KMS-11 (cell line): ENCODE measurements around the gene RUNX3.

Experiments used
- H2AFZ ChIP-seq: fragments of 200-600 bp; sonication (generic); 2 replicates; pipeline ENCODE4 v1.6.1; 2016; ENCODE audit warnings: antibody characterized with exemption, mixed run types, low read depth
- H3K27ac ChIP-seq: fragments of 200-600 bp; sonication (generic); 2 replicates; pipeline ENCODE4 v1.6.1; 2016; ENCODE audit warnings: mild to moderate bottlenecking, mixed run types
- H3K27me3 ChIP-seq: fragments of 200-600 bp; sonication (generic); 2 replicates; pipeline ENCODE4 v1.6.1; 2017; ENCODE audit warnings: mild to moderate bottlenecking, low read depth, mixed run types, moderate library complexity; ENCODE audit not compliant: insufficient read depth
- H3K36me3 ChIP-seq: fragments of 200-600 bp; sonication (generic); 2 replicates; pipeline ENCODE4 v1.6.1; 2017; ENCODE audit warnings: mild to moderate bottlenecking, mixed run types; ENCODE audit not compliant: insufficient read depth
- H3K4me1 ChIP-seq: fragments of 200-600 bp; sonication (generic); 2 replicates; pipeline ENCODE4 v1.6.1; 2016; ENCODE audit warnings: mild to moderate bottlenecking, low read depth, mixed run types; ENCODE audit not compliant: poor library complexity, severe bottlenecking
- H3K4me2 ChIP-seq: fragments of 200-600 bp; sonication (generic); 2 replicates; pipeline ENCODE4 v1.7.0; 2016; ENCODE audit warnings: mild to moderate bottlenecking, mixed run types
- H3K4me3 ChIP-seq: fragments of 200-600 bp; sonication (generic); IDR thresholded peaks from 2 replicates; pipeline ENCODE4 v1.6.1; 2017; ENCODE audit warnings: low read depth, low read length, mixed read lengths; ENCODE audit not compliant: insufficient read depth
- H3K79me2 ChIP-seq: fragments of 200-600 bp; sonication (generic); 2 replicates; pipeline ENCODE4 v1.6.1; 2016; ENCODE audit warnings: low read depth, mixed run types; ENCODE audit not compliant: insufficient read depth
- H3K9ac ChIP-seq: fragments of 200-600 bp; sonication (generic); 2 replicates; pipeline ENCODE4 v1.6.1; 2016; ENCODE audit warnings: mild to moderate bottlenecking, mixed run types
- H4K20me1 ChIP-seq: fragments of 200-600 bp; sonication (generic); 2 replicates; pipeline ENCODE4 v1.6.1; 2016; ENCODE audit warnings: mild to moderate bottlenecking, mixed run types; ENCODE audit not compliant: insufficient read depth
- TF ChIP-seq, protein P1 (sequence below): fragments of 200-600 bp; sonication (generic); conservative IDR thresholded peaks from 2 replicates; pipeline ENCODE4 v1.6.1; 2017; ENCODE audit warnings: low read depth, mild to moderate bottlenecking, antibody characterized with exemption, low read length, moderate library complexity, mixed read lengths

RUNX3 gene

DNA sequence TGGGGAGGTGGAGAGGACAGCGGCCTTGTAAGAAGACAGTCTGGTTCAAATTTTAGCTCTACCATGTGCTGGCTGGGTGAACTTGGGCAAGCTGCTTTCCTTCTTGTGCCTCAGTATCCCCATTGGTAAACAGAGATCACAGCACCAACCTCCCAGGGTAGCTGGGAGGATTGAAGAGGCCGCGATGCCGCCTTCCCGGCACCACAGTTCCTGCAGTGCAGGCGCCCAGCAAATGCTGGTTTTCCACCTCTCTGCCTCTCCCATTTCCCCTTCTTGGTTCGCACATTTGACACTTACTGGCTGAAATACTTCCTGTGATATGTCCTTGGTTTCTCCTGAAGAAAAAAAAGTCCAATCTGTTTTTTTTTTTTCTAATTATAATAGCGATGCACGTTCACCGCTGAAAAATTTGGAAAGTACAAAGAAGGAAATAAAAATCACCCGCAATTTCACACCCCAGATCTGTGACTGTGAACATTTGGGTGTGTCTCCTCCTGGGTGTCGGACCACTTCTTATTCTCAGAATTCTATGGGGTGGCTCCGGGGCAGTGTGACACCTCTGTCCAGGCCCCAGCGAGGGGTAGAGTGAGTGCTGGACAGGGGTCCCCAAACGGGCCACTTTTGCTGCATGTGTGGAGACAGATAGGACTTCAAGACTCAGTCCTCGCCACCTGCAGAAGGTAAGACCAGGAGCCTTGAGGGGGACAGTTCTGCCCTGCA is 73.1 kb downstream of the RUNX3 start:
- H3K4me1 ChIP-seq, result no peaks in the 10 kb centered on the region
- H3K27me3 ChIP-seq, result no peaks in the 10 kb centered on the region
- no peak overlapping the region for H3K4me3 ChIP-seq
- H3K4me2 ChIP-seq, result no peak overlapping the region
- H3K27ac ChIP-seq, result no peak overlapping the region
- no peaks in the 10 kb centered on the region for H3K36me3 ChIP-seq
- TF ChIP-seq, protein P1, sequence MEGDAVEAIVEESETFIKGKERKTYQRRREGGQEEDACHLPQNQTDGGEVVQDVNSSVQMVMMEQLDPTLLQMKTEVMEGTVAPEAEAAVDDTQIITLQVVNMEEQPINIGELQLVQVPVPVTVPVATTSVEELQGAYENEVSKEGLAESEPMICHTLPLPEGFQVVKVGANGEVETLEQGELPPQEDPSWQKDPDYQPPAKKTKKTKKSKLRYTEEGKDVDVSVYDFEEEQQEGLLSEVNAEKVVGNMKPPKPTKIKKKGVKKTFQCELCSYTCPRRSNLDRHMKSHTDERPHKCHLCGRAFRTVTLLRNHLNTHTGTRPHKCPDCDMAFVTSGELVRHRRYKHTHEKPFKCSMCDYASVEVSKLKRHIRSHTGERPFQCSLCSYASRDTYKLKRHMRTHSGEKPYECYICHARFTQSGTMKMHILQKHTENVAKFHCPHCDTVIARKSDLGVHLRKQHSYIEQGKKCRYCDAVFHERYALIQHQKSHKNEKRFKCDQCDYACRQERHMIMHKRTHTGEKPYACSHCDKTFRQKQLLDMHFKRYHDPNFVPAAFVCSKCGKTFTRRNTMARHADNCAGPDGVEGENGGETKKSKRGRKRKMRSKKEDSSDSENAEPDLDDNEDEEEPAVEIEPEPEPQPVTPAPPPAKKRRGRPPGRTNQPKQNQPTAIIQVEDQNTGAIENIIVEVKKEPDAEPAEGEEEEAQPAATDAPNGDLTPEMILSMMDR, result no peak
- no peaks in the 10 kb centered on the region for H4K20me1 ChIP-seq
- H2AFZ ChIP-seq, result no peak overlapping the region
- H3K9ac ChIP-seq, result no peak overlapping the region
- H3K79me2 ChIP-seq, result no peaks in the 10 kb centered on the region

DNA sequence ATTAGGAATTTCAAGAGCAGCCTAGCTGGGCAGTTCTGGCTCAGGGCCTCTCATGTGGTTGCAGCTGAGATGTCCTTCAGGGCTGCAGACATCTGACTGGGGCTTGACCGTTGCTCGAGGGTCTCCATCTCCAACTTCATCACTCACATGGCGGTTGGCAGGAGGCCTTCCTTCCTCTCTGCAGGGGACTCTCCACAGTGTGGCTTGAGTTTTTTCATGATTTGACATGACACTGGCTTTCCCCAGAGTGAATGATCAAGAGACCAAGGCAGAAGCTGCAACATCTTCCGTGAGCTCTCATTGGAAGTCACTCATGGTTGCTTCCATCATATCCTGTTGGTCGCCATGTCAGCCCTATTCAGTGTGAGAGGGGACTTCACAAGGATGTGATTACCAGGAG is 74.6 kb downstream of the RUNX3 start:
- Histone ChIP-seq H3K79me2 (no peaks in the 10 kb centered on the region), H3K27ac (no peak overlapping the region), H3K9ac (no peak overlapping the region), H3K4me2 (no peak overlapping the region), H3K27me3 (no peaks in the 10 kb centered on the region), H3K4me3 (no peak overlapping the region), H2AFZ (no peak overlapping the region), H3K4me1 (no peaks in the 10 kb centered on the region), H4K20me1 (no peaks in the 10 kb centered on the region), H3K36me3 (no peaks in the 10 kb centered on the region)
- TF ChIP-seq, protein P1, result no peak

DNA sequence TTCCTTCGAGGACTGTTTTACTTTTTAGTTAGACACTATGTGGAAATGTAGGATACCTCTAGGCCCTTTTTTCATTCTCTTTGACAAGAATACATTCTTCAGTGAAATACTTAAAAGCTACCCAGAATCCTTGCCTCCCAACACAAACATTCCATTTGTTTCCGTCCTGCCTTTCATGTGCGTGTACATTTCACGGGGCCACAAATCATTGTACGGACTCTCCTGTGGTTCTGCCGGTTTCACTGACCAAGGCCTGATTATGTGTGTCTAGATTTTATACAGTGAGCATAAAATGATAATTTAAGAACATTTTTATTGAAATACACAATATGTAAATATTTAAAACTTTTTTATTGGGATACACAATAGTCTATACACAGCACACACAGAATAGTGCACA is 76.4 kb downstream of the RUNX3 start:
- Histone ChIP-seq H3K27ac (no peak overlapping the region), H3K36me3 (no peaks in the 10 kb centered on the region), H3K4me2 (no peak overlapping the region), H4K20me1 (no peaks in the 10 kb centered on the region), H3K4me3 (no peak overlapping the region), H3K9ac (no peak overlapping the region), H2AFZ (no peak overlapping the region), H3K27me3 (no peaks in the 10 kb centered on the region; the same call in 1 of the 2 replicates), H3K79me2 (no peaks in the 10 kb centered on the region), H3K4me1 (peaks cover 16% of the 10 kb centered on the region)
- TF ChIP-seq, protein P1, result no peak

DNA sequence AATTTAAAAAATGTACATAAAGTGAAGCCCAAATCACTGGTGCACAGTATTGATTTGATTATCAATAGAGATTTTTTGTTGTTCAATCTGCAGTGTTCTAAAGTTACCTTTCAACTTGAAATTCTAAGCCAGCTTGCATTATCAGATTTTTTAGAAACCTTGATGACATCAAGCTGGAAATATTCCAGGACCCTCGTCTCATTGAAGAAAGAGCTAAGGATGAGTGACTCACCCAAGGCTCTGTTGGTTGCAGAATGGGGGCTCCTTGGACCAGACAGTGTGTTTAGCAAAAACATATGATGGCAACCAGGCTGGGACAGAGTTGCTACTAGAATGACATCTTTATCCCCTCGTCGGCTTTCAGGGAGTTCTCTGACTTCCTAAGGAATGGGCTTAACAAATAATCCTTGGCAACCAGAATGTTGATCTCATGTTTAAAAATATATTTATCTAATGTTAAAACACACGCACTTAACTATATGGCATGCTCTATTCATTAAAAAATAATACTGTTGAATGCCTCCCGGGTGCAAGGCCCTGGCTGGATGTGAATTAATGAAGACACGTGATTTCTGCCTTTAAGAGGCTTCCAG is 79.7 kb downstream of the RUNX3 start:
- no peak overlapping the region for H3K4me2 ChIP-seq
- H2AFZ ChIP-seq, result no peak overlapping the region
- H4K20me1 ChIP-seq, result no peaks in the 10 kb centered on the region
- H3K27ac ChIP-seq, result no peak overlapping the region
- H3K4me3 ChIP-seq, result no peak overlapping the region
- TF ChIP-seq, protein P1, result no peak
- H3K36me3 ChIP-seq, result no peaks in the 10 kb centered on the region
- no peak overlapping the region for H3K9ac ChIP-seq
- no peaks in the 10 kb centered on the region for H3K79me2 ChIP-seq
- peaks cover 17% of the 10 kb centered on the region for H3K4me1 ChIP-seq
- no peaks in the 10 kb centered on the region; the same call in 1 of the 2 replicates for H3K27me3 ChIP-seq
